ENCODE measurements around the gene HMG20A. TPM values are rescaled to one million over a fixed set of nuclear protein-coding genes. Genes with fewer than 3 reads are reported as not detected.
A peak's percentile ranks its signal among the peaks of the same experiment; 100 is the strongest.

HMG20A gene
- total and polyA plus RNA-seq, 9 of the 15 experiments (the other 6 are each of a cell fraction or from before 2014, with no cell fraction given): 25.0 to 68.1 (median 38.9) TPM

GRCh38 chr15:77420610-77421369, at the start of gene HMG20A (continued):
- TF ChIP-seq CHD7 (IDR thresholded peaks at IDR 0.05; ENCODE audit: low read depth, low read length) (no peak), SFPQ (IDR thresholded peaks at IDR 0.05; ENCODE audit: low read depth, low read length) (no peak), ZNF232 (CRISPR knock-in tag; IDR thresholded peaks at IDR 0.05) (no peak), ZMIZ1 (IDR thresholded peaks at IDR 0.05; ENCODE audit: low read depth in 2 of 2, low read length in 2 of 2) (0 out of 4 replicates have a peak, but pooled peaks of 1 of the 2 experiments have one; percentile 47), GABPA (tag; conservative IDR thresholded peaks at IDR 0.05; ENCODE audit: low read depth) (peak; percentile 96)
